Osteocyte (in vitro differentiated cells): ENCODE results near the gene PIAS3. TPM values are rescaled to one million over a fixed set of nuclear protein-coding genes. Genes with fewer than 3 reads are reported as not detected.

Experiments
- DNase-seq: peaks from one replicate; pipeline ENCODE4 v3.0.0; 2021; ENCODE audit warnings: mixed read lengths; ENCODE audit not compliant: unreplicated experiment; ENCODE audit errors: extremely low spot score
- H3K27ac Mint-ChIP-seq: one replicate; pipeline ENCODE4 v1.8.0; 2021; ENCODE audit warnings: mild to moderate bottlenecking, mixed read lengths; ENCODE audit not compliant: unreplicated experiment
- H3K27me3 Mint-ChIP-seq: one replicate; pipeline ENCODE4 v1.8.0; 2021; ENCODE audit warnings: mixed read lengths; ENCODE audit not compliant: unreplicated experiment
- H3K36me3 Mint-ChIP-seq: one replicate; pipeline ENCODE4 v1.8.0; 2021; ENCODE audit warnings: mixed read lengths; ENCODE audit not compliant: unreplicated experiment
- H3K4me1 Mint-ChIP-seq: one replicate; pipeline ENCODE4 v1.8.0; 2021; ENCODE audit warnings: mixed read lengths; ENCODE audit not compliant: unreplicated experiment
- H3K4me3 Mint-ChIP-seq: one replicate; pipeline ENCODE4 v1.8.0; 2021; ENCODE audit warnings: mild to moderate bottlenecking, moderate library complexity, mixed read lengths; ENCODE audit not compliant: unreplicated experiment
- H3K9me3 Mint-ChIP-seq: one replicate; pipeline ENCODE4 v1.8.0; 2021; ENCODE audit warnings: mixed read lengths; ENCODE audit not compliant: unreplicated experiment
- CTCF ChIP-seq: fragments of 200-600 bp; sonication (generic); IDR thresholded peaks from 2 replicates; pipeline ENCODE4 v1.5.0; 2021; ENCODE audit warnings: antibody characterized with exemption, mild to moderate bottlenecking, moderate library complexity
- total RNA-seq: library from RNA; stranded (reverse); gene quantifications from 2 replicates; pipeline ENCODE4 v1.2.1, GENCODE V29; 2021

PIAS3 gene
- total RNA-seq, 1 donor from 2014 or later = 48.7 TPM

GRCh38 chr1:145897969-145898368 lies 39.1 kb upstream of the PIAS3 start:
- Mint-ChIP-seq H3K27me3 (no peaks in the 10 kb centered on the region), H3K36me3 (peaks cover 19% of the 10 kb centered on the region), H3K4me3 (no peak overlapping the region), H3K9me3 (no peaks in the 10 kb centered on the region), H3K4me1 (peaks cover 6% of the 10 kb centered on the region), H3K27ac (no peak overlapping the region)
- no peak for DNase-seq
- no peak for TF ChIP-seq CTCF

- no peak for TF ChIP-seq CTCF
- no peak for DNase-seq
- H3K4me1 Mint-ChIP-seq = peaks cover 28% of the 10 kb centered on the region
- no peak overlapping the region for H3K4me3 Mint-ChIP-seq
- no peaks in the 10 kb centered on the region for H3K9me3 Mint-ChIP-seq
- peaks cover 16% of the 10 kb centered on the region for H3K36me3 Mint-ChIP-seq
- no peak overlapping the region for H3K27ac Mint-ChIP-seq
- no peaks in the 10 kb centered on the region for H3K27me3 Mint-ChIP-seq
These were observed 36.6 kb upstream of the PIAS3 start for GRCh38 chr1:145895471-145895870.

GRCh38 chr1:145893306-145894055 lies 34.6 kb upstream of the PIAS3 start:
- Mint-ChIP-seq H3K4me3 (no peak overlapping the region), H3K27ac (peak overlapping the region; percentile 98), H3K4me1 (peaks cover 37% of the 10 kb centered on the region), H3K27me3 (no peaks in the 10 kb centered on the region), H3K9me3 (no peaks in the 10 kb centered on the region), H3K36me3 (peaks cover 16% of the 10 kb centered on the region)
- DNase-seq = no peak
- TF ChIP-seq CTCF = no peak

- TF ChIP-seq CTCF = no peak
- H3K4me3 Mint-ChIP-seq = peak overlapping the region; percentile 41
- no peaks in the 10 kb centered on the region for H3K27me3 Mint-ChIP-seq
- H3K9me3 Mint-ChIP-seq = no peaks in the 10 kb centered on the region
- DNase-seq = no peak
- H3K4me1 Mint-ChIP-seq = peaks cover 42% of the 10 kb centered on the region
- peak overlapping the region; percentile 98 for H3K27ac Mint-ChIP-seq
- peaks cover 14% of the 10 kb centered on the region for H3K36me3 Mint-ChIP-seq
These were observed 33.7 kb upstream of the PIAS3 start for GRCh38 chr1:145892486-145893087.

GRCh38 chr1:145891587-145892485 lies 33.0 kb upstream of the PIAS3 start:
- H3K27me3 Mint-ChIP-seq = no peaks in the 10 kb centered on the region
- H3K4me3 Mint-ChIP-seq = peak overlapping the region; percentile 41
- H3K4me1 Mint-ChIP-seq = peaks cover 46% of the 10 kb centered on the region
- peak; percentile 98 for DNase-seq
- peak; percentile 97 for TF ChIP-seq CTCF
- H3K27ac Mint-ChIP-seq = peak overlapping the region; percentile 98
- peaks cover 11% of the 10 kb centered on the region for H3K36me3 Mint-ChIP-seq
- no peaks in the 10 kb centered on the region for H3K9me3 Mint-ChIP-seq
